ENCODE results near the gene YIF1A. TPM values are rescaled to one million over a fixed set of nuclear protein-coding genes. Genes with fewer than 3 reads are reported as not detected.

Gene YIF1A
- total RNA-seq, 2 donors from 2014 or later = 68.1 to 100 TPM

DNA sequence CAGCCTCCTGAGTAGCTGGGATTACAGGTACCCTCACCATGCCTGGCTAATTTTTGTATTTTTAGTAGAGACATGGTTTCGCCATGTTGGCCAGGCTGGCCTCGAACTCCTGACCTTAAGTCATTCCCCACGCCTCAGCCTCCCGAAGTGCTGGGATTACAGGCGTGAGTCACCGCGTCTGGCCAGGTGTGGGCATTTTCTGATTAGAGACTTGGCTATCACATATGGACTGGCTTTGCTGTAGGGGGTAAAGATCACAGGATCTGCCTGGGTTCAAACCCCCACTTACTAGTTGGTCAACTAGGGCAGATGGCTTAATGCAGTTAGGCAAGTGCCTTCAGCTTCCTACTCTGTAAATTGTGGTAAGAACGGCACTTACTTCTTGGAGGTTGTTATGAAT, 21.4 kb upstream of the YIF1A start:
- H3K4me3 ChIP-seq = no peak overlapping the region
- H3K27ac ChIP-seq = no peak overlapping the region
- TF ChIP-seq, protein P1, sequence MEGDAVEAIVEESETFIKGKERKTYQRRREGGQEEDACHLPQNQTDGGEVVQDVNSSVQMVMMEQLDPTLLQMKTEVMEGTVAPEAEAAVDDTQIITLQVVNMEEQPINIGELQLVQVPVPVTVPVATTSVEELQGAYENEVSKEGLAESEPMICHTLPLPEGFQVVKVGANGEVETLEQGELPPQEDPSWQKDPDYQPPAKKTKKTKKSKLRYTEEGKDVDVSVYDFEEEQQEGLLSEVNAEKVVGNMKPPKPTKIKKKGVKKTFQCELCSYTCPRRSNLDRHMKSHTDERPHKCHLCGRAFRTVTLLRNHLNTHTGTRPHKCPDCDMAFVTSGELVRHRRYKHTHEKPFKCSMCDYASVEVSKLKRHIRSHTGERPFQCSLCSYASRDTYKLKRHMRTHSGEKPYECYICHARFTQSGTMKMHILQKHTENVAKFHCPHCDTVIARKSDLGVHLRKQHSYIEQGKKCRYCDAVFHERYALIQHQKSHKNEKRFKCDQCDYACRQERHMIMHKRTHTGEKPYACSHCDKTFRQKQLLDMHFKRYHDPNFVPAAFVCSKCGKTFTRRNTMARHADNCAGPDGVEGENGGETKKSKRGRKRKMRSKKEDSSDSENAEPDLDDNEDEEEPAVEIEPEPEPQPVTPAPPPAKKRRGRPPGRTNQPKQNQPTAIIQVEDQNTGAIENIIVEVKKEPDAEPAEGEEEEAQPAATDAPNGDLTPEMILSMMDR (IDR thresholded peaks at IDR 0.05) = no peak
- H3K9me3 ChIP-seq = no peaks in the 10 kb centered on the region
- DNase-seq (ENCODE audit: low spot score) = no peak
- H3K27me3 ChIP-seq = no peaks in the 10 kb centered on the region
- peaks cover 0 to 26% of the 10 kb centered on the region in 2 donors for H3K4me1 ChIP-seq
- H3K36me3 ChIP-seq = no peaks in the 10 kb centered on the region

DNA sequence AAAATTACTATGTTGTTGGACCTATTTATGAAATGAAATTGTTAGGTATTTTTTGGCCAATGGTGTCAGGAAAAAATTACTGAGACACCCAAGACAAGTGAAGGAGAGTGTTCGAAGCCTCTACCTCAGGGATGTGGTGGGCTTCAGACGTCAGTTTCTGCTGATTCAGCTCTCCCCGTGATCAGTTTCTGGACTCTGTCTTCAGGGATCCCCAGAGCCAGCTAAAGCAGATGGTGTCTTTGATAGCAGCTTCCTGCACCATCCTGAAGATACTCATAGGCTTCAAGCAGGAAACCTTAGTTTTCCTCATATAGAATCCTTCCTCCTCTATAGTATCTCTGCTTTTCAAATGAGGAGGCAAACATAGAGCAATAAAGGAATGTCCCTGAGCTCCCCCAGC, 20.5 kb upstream of the YIF1A start:
- Histone ChIP-seq H3K27ac (no peak overlapping the region), H3K4me3 (no peak overlapping the region), H3K36me3 (no peaks in the 10 kb centered on the region), H3K9me3 (no peaks in the 10 kb centered on the region), H3K4me1 (peaks cover 0 to 17% of the 10 kb centered on the region in 2 donors), H3K27me3 (no peaks in the 10 kb centered on the region)
- DNase-seq (ENCODE audit: low spot score) = no peak
- TF ChIP-seq, protein P1 (IDR thresholded peaks at IDR 0.05) = no peak

DNA sequence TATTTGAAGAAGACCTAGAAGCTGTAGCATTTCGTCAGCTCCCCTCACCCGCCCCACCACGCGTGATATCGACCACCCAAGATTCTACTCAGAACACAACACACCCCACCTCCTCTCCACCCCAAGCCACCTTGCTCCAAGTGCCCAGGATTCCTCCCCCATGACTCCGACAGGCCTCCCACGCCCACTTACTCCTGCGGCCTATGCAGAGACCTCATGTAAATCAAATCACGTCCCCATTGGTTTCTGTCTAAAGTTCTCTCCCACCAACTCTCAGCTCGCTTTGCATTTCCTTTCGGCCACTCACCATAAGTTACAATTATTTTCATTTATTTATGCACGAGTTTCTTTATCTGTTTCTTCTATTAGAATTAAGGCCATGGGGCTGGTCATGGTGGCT, 13.7 kb upstream of the YIF1A start:
- H3K27ac ChIP-seq = no peak overlapping the region
- no peak overlapping the region for H3K4me3 ChIP-seq
- DNase-seq (ENCODE audit: low spot score) = no peak
- H3K27me3 ChIP-seq = no peaks in the 10 kb centered on the region
- H3K9me3 ChIP-seq = no peaks in the 10 kb centered on the region
- TF ChIP-seq, protein P1 (IDR thresholded peaks at IDR 0.05) = no peak
- H3K4me1 ChIP-seq = no peaks in the 10 kb centered on the region
- H3K36me3 ChIP-seq = no peaks in the 10 kb centered on the region

DNA sequence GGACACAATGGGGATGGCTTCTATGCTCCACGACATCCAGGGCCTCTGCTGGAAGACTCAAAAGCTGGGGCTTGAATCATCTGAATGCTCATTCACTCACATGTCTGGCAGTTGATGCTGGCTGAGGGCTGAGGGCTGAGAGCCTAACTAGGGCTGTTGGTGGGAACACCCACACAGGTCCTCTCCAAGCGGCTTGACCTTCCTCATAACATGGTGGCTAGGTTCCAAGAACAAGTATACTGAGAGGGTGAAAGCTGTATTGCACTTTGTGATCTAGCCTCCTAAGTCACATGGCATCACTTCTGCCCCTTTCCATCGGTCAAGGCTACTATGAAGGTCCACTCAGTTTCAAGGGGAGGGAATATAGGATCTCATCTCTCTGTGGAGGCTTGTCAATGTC, 10.2 kb upstream of the YIF1A start:
- TF ChIP-seq, protein P1 (IDR thresholded peaks at IDR 0.05) = no peak
- no peak for DNase-seq (ENCODE audit: low spot score)
- H3K9me3 ChIP-seq = no peaks in the 10 kb centered on the region
- no peak overlapping the region for H3K4me3 ChIP-seq
- no peaks in the 10 kb centered on the region for H3K27me3 ChIP-seq
- H3K36me3 ChIP-seq = no peaks in the 10 kb centered on the region
- H3K27ac ChIP-seq = no peak overlapping the region
- no peaks in the 10 kb centered on the region for H3K4me1 ChIP-seq

DNA sequence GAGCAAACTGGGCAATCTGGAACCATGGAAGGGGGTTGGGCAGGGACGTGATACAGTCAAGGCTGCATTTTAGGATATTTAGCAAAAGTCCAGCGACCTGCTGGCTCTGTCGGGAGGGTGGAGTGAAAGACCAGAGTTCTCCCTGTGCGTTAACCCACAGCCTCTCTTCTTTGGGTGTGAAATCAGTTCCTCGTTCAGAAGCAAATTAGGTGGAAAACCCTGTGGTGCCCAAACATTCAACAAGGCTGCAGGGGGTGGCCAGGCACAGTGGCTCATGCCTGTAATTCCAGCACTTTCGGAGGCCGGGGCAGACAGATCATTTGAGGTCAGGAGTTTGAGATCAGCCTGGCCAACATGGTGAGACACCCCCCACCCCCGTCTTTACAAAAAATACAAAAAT, 8.7 kb upstream of the YIF1A start:
- Histone ChIP-seq H3K27me3 (peaks cover 0 to 5% of the 10 kb centered on the region in 2 donors), H3K27ac (no peak overlapping the region), H3K4me3 (no peak overlapping the region), H3K36me3 (no peaks in the 10 kb centered on the region), H3K4me1 (no peaks in the 10 kb centered on the region), H3K9me3 (no peaks in the 10 kb centered on the region)
- no peak for DNase-seq (ENCODE audit: low spot score)
- TF ChIP-seq, protein P1 (IDR thresholded peaks at IDR 0.05) = no peak
